ENCODE data around the gene PLA2G4A.
A peak's percentile ranks its signal among the peaks of the same experiment; 100 is the strongest.

The PLA2G4A gene

GRCh38 chr1:186987769-186988168, 159.0 kb downstream of the PLA2G4A start:
- TF ChIP-seq, protein P1, sequence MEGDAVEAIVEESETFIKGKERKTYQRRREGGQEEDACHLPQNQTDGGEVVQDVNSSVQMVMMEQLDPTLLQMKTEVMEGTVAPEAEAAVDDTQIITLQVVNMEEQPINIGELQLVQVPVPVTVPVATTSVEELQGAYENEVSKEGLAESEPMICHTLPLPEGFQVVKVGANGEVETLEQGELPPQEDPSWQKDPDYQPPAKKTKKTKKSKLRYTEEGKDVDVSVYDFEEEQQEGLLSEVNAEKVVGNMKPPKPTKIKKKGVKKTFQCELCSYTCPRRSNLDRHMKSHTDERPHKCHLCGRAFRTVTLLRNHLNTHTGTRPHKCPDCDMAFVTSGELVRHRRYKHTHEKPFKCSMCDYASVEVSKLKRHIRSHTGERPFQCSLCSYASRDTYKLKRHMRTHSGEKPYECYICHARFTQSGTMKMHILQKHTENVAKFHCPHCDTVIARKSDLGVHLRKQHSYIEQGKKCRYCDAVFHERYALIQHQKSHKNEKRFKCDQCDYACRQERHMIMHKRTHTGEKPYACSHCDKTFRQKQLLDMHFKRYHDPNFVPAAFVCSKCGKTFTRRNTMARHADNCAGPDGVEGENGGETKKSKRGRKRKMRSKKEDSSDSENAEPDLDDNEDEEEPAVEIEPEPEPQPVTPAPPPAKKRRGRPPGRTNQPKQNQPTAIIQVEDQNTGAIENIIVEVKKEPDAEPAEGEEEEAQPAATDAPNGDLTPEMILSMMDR (IDR thresholded peaks at IDR 0.05; ENCODE audit: low read depth, low read length) = peak; percentile 43
- H3K27me3 ChIP-seq = no peaks in the 10 kb centered on the region; the same call in 1 of the 2 replicates
- no peak overlapping the region for H3K4me3 ChIP-seq (ENCODE audit: low read depth, low read length)
- no peaks in the 10 kb centered on the region for H3K36me3 ChIP-seq
- DNase-seq = no peak
- H3K9me3 ChIP-seq = no peaks in the 10 kb centered on the region
- H3K4me1 ChIP-seq = no peaks in the 10 kb centered on the region

DNA sequence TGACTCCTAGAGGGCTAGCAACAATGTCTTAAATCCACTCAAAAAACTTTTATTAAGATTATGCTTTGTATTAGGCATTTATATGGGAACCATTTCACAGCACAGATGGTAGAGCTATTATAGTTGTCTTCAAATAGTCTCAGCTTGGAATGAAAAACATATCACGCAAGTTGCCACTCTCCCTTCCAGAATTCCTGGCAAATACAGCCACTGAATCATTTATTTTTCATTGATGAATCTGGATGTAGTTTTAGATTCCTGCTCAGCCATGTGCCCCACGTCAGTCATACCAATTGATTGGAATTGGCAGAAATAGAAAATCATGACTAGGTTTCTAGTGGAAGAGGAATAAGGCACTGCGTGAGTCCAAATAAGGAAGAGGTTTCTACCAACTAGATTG, 165.2 kb downstream of the PLA2G4A start:
- no peaks in the 10 kb centered on the region for H3K27me3 ChIP-seq
- no peak overlapping the region for H3K4me3 ChIP-seq (ENCODE audit: low read depth, low read length)
- DNase-seq = no peak
- H3K36me3 ChIP-seq = no peaks in the 10 kb centered on the region
- TF ChIP-seq, protein P1 (IDR thresholded peaks at IDR 0.05; ENCODE audit: low read depth, low read length) = no peak
- no peaks in the 10 kb centered on the region for H3K4me1 ChIP-seq
- H3K9me3 ChIP-seq = no peaks in the 10 kb centered on the region

DNA sequence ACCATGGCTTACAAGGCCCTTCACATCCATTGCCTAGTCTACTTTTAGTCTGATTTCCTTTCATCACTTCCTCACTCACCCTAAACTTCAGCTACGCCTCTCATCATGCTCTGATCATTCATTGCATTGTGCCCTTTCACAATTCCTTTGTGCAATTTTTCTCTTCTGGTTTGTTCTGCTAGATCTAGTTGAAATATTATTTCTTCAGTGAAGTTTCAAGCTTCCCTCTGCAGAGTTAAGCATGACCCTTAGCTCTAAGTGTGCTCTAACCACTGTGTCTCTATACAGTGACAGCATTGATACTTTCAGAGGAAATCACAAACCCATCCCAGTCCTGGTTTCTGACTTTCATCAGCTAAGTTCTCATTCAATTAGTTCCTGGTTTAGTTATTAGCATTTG, 166.1 kb downstream of the PLA2G4A start:
- no peaks in the 10 kb centered on the region for H3K4me1 ChIP-seq
- no peaks in the 10 kb centered on the region; the same call in 1 of the 2 replicates for H3K27me3 ChIP-seq
- no peak for DNase-seq
- H3K4me3 ChIP-seq (ENCODE audit: low read depth, low read length) = no peak overlapping the region
- no peaks in the 10 kb centered on the region for H3K9me3 ChIP-seq
- no peaks in the 10 kb centered on the region for H3K36me3 ChIP-seq
- TF ChIP-seq, protein P1 (IDR thresholded peaks at IDR 0.05; ENCODE audit: low read depth, low read length) = no peak

- TF ChIP-seq, protein P1 (IDR thresholded peaks at IDR 0.05; ENCODE audit: low read depth, low read length) = no peak
- H3K4me3 ChIP-seq (ENCODE audit: low read depth, low read length) = no peak overlapping the region
- no peaks in the 10 kb centered on the region for H3K36me3 ChIP-seq
- no peaks in the 10 kb centered on the region for H3K9me3 ChIP-seq
- no peaks in the 10 kb centered on the region; the same call in 1 of the 2 replicates for H3K27me3 ChIP-seq
- DNase-seq = no peak
- no peaks in the 10 kb centered on the region for H3K4me1 ChIP-seq
Measured at GRCh38 chr1:186996816-186997215, 168.1 kb downstream of the PLA2G4A start.

GRCh38 chr1:186997877-186998276, 169.1 kb downstream of the PLA2G4A start:
- no peaks in the 10 kb centered on the region for H3K9me3 ChIP-seq
- H3K27me3 ChIP-seq = no peaks in the 10 kb centered on the region; the same call in 1 of the 2 replicates
- no peak overlapping the region for H3K4me3 ChIP-seq (ENCODE audit: low read depth, low read length)
- no peaks in the 10 kb centered on the region for H3K36me3 ChIP-seq
- TF ChIP-seq, protein P1 (IDR thresholded peaks at IDR 0.05; ENCODE audit: low read depth, low read length) = no peak
- no peaks in the 10 kb centered on the region for H3K4me1 ChIP-seq
- DNase-seq = no peak

DNA sequence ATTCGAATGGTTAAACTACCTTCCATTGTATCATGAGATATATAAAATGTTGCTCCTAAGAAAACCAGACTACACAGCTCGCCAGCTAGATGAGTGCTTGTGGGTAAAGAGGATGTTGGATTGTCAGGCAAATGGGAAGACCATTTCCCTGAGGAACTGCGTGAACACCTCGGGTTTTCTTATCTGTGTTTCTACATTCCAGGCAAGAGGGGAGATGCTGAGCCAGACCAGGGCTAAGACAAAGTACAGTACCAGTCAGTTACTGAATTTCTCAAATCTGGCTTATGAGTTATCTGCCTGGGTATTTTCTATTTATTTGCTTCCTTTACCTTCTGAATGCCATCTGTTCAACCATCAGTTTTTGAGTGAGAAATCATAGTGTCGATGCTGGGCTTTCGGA, 170.8 kb downstream of the PLA2G4A start:
- no peak for DNase-seq
- Histone ChIP-seq H3K4me3 (ENCODE audit: low read depth, low read length) (no peak overlapping the region), H3K36me3 (no peaks in the 10 kb centered on the region), H3K27me3 (no peaks in the 10 kb centered on the region; the same call in 1 of the 2 replicates), H3K4me1 (no peaks in the 10 kb centered on the region), H3K9me3 (no peaks in the 10 kb centered on the region)
- TF ChIP-seq, protein P1 (IDR thresholded peaks at IDR 0.05; ENCODE audit: low read depth, low read length) = no peak
